Gastrocnemius medialis (tissue), 4 donors: ENCODE data around the gene PIM3.

Experiments
- POLR2A ChIP-seq, 2 donors: fragments of 450-650 bp; IDR thresholded peaks; one replicate each; pipeline ENCODE4 v1.6.1; 2017; ENCODE audit warnings: antibody characterized with exemption in 2 of 2, mild to moderate bottlenecking in 2 of 2, moderate library complexity in 2 of 2
- TF ChIP-seq, protein P1 (sequence below), 5 experiments: fragments of 450-650 bp in 3 of 5; fragments of 200-600 bp in 2 of 5; sonication (generic) in 2 of 5; IDR thresholded peaks in 4 of 5; conservative IDR thresholded peaks in 1 of 5; 1 replicate in 4 of 5; 2 replicates in 1 of 5; pipeline ENCODE4 v1.5.1; 2016 to 2019; ENCODE audit warnings: antibody characterized with exemption in 5 of 5, mild to moderate bottlenecking in 3 of 5, moderate library complexity in 3 of 5

DNA sequence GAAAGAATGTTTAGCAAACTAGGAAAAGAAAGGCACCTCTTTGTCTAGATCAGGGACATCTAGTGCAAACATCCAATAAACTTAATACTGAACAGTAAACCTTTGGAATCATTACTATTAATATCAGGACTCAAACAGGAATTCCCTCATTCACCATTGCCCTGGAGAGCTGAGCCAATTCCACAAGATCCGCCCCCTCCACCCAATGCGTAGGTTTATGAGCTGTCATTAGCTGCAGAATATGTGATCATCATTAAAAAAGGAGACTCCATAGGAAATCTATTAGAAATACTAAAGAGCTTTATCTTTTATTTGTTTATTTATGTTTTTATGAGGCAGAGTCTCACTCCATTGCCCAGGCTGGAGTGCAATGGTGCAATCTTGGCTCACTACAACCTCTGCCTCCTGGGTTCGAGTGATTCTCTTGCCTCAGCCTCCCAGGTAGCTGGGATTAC is 46.5 kb downstream of the PIM3 start:
- TF ChIP-seq POLR2A (IDR thresholded peaks at IDR 0.05) = no peak
- TF ChIP-seq, protein P1, sequence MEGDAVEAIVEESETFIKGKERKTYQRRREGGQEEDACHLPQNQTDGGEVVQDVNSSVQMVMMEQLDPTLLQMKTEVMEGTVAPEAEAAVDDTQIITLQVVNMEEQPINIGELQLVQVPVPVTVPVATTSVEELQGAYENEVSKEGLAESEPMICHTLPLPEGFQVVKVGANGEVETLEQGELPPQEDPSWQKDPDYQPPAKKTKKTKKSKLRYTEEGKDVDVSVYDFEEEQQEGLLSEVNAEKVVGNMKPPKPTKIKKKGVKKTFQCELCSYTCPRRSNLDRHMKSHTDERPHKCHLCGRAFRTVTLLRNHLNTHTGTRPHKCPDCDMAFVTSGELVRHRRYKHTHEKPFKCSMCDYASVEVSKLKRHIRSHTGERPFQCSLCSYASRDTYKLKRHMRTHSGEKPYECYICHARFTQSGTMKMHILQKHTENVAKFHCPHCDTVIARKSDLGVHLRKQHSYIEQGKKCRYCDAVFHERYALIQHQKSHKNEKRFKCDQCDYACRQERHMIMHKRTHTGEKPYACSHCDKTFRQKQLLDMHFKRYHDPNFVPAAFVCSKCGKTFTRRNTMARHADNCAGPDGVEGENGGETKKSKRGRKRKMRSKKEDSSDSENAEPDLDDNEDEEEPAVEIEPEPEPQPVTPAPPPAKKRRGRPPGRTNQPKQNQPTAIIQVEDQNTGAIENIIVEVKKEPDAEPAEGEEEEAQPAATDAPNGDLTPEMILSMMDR (IDR thresholded peaks at IDR 0.05 in 4 of 5, conservative IDR thresholded peaks at IDR 0.05 in 1 of 5) = no peak
